DMS53 treated with DMSO at 0.1 percent for 48 hours (cell line): Measurements from ENCODE around the gene RMND5B.
"Not testable (repeated sequence)": the region's sequence is repeated elsewhere in the genome, so short reads cannot be mapped to it uniquely, and the experiment has no call there.

Source experiments
- DNase-seq: peaks from one replicate; lab custom pipeline; 2025; ENCODE audit not compliant: unreplicated experiment; lab: John Stamatoyannopoulos, UW

The RMND5B gene

GRCh38 chr5:178163772-178164735 lies 33.2 kb downstream of the RMND5B start:
- DNase-seq: peak; percentile 94

GRCh38 chr5:178165581-178165980 lies 34.8 kb downstream of the RMND5B start:
- no peak for DNase-seq

DNA sequence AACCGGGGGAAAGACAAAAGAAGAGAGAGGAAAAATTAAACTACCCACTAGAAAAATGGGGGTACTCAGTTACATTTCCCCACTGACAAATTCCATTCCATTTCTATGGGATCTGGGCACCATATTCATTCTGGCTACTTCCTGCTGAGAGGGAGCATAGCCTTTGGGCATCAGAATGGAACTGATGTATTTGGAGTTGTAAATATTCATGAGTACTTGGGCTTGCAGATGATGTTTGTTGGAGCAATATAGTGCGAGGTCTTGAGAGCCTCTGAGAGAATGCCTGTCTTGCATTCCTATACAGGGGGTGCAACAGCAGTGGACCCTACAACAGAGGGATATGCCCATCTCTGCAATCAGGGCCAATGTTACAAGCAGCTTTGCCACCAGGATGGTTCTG lies 39.6 kb downstream of the RMND5B start:
- DNase-seq: no peak

DNA sequence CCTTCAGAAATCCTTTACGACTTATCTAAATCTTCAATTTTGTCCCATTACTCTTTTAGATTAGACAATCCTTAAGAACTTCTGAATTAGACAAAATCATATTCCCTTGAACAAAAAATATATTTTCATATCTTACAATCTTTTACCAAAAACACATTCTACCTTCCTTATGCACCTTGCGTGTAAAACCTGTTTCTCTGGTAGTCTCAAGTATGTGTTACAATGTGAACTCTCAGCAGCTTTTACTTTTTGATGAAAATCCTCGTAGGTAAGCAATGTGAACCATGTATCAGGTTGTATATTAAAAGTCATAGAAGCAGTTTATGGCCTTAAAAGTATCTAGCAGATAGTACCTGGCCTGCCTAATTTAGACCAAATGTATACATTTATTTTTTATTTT lies 43.6 kb downstream of the RMND5B start:
- DNase-seq: no peak

- no peak for DNase-seq
Observed at GRCh38 chr5:178176791-178177190, 46.0 kb downstream of the RMND5B start.

DNA sequence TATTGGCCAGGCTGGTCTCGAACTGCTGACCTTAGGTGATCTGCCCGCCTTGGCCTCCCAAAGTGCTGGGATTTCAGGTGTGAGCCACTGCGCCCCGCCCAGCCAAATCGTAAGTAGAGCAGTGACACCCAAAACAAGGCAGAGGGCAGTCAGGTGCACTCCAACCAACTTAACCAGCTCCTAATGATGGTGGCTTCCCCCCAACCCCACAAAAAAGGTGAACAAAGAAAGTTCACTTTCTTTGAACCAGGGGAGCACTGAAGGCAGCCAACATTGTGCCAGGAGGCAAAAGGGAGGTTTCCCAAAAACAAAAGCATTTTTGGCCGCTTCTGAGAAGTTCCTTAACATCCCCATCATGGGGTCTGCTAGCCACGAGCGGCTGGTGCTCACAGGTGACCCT lies 46.8 kb downstream of the RMND5B start:
- DNase-seq: no peak

DNA sequence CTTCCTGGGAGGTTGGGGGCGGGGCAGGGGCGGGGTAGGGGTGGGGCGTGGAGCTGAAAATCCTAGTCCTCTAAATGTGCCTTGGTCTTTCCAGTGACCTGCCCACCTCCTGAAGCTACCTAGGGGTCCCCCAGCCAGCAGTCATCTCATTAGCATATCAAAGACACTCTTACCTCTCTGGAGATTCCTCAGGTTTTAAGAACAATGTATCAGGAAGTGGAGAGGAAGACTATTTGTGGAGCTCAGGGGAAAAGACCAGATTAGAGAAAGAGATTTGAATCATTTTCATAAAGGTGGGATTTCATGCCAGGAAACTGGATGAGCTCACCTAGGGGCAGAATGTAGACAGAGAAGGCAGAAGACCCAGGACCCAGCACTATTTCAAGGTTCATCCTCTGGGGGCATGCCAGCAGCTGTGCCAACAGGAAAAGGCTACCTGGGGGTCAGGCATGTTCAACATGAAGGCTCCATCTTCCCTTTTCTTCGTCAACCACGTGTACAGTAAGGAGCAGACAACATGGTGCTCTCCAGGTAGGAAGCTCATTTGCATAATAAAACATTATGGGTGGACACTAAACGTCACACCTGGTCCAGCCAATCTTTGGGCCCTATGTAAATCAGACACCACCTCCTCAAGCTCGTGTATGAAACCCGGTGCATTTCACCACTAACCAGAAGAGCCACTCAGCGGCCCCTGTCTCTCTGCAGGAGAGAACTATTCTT lies 49.5 kb downstream of the RMND5B start:
- DNase-seq: no peak

DNA sequence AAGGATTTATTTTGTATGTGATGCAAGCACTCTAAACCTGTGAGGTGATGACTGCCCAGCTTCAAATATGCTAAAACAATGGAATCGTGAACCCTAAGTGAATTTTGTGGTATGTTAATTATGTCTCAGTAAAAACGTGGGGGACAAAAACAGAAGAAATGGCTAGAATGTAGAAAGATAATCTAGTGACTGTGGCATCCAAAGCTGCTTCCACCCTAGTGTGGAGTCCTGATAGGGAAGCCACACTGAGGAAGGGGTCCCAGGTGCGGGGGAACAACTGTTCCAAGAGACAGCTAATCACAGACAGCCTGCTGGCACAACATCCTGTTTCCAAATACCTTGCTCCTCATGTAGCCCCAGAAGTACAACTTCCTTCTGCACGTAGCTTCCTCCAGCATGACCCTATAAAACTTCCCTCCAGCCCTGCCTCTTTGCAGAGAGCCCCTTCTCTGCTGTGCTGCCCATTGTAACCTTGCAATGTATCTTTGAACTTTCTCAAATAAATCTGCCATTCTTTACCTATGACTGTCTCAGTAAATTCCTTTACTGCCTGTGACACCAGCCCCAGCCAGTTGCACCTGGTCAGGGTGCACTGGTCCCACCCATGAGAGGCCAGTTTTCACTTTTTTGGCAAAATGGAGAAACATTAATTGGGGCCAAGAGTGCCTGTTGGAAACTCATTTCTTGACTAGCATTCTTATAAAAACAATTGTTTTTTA lies 51.5 kb downstream of the RMND5B start:
- no peak for DNase-seq

- DNase-seq: no peak
Observed at GRCh38 chr5:178186427-178186826, 55.6 kb downstream of the RMND5B start.

- DNase-seq: no peak
Observed at GRCh38 chr5:178187014-178187413, 56.2 kb downstream of the RMND5B start, which contains the start of gene GMCL2. Gene GMCL2, minus strand, starts transcription at chr5:178187371. Its CDS starts 72 bp downstream, at chr5:178187299.

DNA sequence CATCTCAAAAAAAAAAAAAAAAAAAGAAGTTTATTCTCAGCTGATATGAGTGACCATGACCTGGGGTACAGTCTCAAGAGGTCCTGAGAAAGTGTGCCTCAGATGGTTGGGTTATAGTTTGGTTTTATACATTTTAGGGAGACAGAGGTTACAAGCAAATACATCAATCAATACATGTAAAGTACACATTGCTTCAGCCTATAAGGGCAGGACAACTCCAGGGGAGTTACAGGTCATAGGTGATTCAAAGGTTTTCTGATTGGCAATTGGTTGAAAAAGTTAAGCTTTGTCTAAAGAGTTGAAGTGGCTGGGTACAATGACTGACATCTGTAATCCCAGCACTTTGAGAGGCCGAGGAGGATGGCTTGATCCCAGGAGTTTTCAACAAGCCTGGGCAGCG lies 58.6 kb downstream of the RMND5B start:
- no peak for DNase-seq

DNA sequence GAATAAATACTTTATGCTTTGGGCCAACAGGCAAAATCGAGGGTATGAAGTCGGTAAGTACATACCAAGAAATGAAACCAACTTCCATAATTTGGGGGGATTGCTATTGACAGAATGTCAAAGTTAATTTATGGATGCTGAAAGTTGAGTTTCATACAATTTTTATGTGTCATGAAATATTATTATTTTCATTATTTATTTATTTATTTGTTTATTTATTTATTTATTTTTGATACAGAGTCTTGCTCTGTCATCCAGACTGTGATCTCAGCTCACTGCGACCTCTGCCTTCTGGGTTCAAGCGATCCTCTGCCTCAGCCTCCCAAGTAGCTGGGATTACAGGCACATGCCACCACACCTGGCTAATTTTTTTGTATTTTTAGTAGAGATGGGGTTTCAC lies 60.8 kb downstream of the RMND5B start:
- DNase-seq: no peak

GRCh38 chr5:178192244-178192643 lies 61.4 kb downstream of the RMND5B start:
- no peak for DNase-seq

DNA sequence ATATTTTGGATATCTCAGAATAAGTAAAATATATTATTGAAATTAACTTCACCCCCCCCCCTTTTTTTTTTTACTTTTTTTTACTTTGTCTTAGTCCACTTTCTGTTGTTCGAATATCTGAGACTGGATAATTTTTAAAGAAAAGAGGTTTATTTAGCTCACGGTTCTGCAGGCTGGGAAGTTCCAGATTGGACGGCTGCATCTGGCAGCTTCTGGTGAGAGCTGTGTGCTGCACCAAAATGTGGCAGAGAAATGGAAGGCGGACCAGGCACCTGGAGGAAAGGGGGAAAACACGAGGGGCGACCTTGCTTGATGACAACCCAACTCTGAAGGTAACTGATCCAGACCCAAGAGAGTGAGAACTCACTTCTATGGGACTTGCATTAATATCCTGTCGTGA lies 62.0 kb downstream of the RMND5B start:
- no peak for DNase-seq

- no peak for DNase-seq
Observed at GRCh38 chr5:178193251-178193809, 62.5 kb downstream of the RMND5B start.

DNA sequence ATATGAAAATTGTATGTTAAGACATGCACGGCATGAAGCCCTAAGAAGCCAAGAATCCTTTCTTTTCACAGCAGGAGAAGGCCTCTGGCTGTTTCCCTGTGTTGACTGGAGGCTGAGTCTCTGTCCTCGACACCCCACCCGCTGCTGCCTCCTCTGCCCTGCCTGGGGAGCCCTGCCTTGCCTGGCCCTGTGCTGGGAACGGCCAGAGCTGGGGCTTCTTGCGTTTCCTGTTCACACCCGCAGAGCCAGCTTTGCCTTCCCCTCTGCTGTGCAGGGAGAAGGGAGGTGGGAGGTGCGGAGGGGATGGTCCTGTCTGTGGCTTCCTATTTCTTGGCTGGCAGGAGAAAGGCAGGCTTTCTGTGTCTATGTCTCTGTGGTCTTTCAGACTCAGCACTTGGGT lies 63.2 kb downstream of the RMND5B start:
- no peak for DNase-seq

DNA sequence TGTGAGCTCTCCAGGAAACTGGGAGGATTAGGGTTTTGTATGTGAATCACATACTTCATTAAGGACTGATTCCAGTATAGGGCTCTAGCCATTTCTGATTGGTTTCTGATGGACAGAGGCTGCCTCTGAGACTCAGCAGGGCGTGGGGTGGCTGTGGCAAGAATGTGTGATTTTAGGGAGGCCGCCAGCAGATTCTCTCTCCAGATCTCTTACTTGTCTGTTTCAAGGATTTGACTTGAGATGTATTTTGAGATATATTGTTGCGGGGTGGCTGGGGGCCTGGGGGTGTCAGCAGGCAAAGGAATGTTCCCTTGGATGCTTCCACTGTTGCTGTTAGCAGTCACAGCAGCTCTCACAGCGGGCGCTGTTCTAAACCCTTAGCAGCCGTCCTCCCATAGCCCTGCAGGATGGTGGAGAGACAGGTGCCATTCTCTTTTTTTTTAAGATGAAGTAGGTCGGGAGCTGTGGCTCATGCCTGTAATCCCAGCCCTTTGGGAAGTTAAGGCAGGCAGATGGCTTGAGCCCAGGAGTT lies 65.5 kb downstream of the RMND5B start:
- no peak for DNase-seq

GRCh38 chr5:178196986-178197385 lies 66.2 kb downstream of the RMND5B start:
- no peak for DNase-seq

GRCh38 chr5:178198151-178198550 lies 67.3 kb downstream of the RMND5B start:
- DNase-seq: not testable (repeated sequence)

DNA sequence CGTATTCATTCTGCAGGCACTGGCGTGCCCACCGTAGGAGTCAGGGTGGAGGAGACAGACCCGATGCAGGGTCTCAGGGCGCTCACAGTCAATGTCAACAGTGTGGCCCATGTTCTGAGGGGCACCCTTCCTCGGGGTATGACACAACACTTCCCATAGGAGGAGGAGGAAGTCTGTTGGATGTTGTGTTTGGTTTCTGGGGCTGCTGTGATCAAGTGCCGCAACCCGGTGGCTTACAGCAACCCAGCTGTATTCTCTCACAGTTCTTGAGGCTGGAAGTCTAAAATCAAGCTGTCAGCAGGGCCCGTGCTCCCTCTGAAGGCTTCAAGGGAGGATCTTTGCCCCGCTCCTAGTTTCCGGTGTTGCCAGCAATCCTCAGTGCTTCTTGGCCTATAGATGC lies 67.9 kb downstream of the RMND5B start:
- no peak for DNase-seq
